K562 (cell line): ENCODE results near the gene STAT6. TPM values are rescaled to one million over a fixed set of nuclear protein-coding genes. Genes with fewer than 3 reads are reported as not detected.

ENCODE experiments used
- CBX3 ChIP-seq, 2 experiments: IDR thresholded peaks; 1 replicate in 1 of 2; 2 replicates in 1 of 2; pipeline ENCODE4 v1.6.1; 2012; ENCODE audit warnings: inconsistent platforms in 2 of 2, low read length in 2 of 2, borderline replicate concordance in 1 of 2, control low read depth in 1 of 2
- HDAC2 ChIP-seq: fragments of 450-650 bp; IDR thresholded peaks from 2 replicates; pipeline ENCODE4 v1.6.1; 2016; ENCODE audit warnings: mild to moderate bottlenecking
- KAT2B ChIP-seq: IDR thresholded peaks from one replicate; pipeline ENCODE4 v1.6.1; 2012; ENCODE audit warnings: low read depth, mild to moderate bottlenecking, control low read depth, inconsistent platforms, low read length, moderate library complexity
- NFYB ChIP-seq: IDR thresholded peaks from 2 replicates; pipeline ENCODE4 v1.6.1; 2011; ENCODE audit warnings: mild to moderate bottlenecking, moderate library complexity; ENCODE audit not compliant: insufficient read length; ENCODE audit errors: extremely low read depth
- POU5F1 ChIP-seq: fragments of 150-350 bp; IDR thresholded peaks from 2 replicates; pipeline ENCODE4 v1.6.1; 2014; ENCODE audit warnings: borderline replicate concordance, low read length, low read depth, mild to moderate bottlenecking; ENCODE audit not compliant: partially characterized antibody
- RBM25 ChIP-seq: fragments of 200-400 bp; formaldehyde crosslinking; IDR thresholded peaks from 2 replicates; pipeline ENCODE4 v1.6.1; 2018; ENCODE audit warnings: low read length, low read depth, moderate library complexity; ENCODE audit not compliant: severe bottlenecking
- RUNX1 ChIP-seq: sonication (generic); IDR thresholded peaks from 2 replicates; pipeline ENCODE4 v1.6.1; 2016; ENCODE audit warnings: antibody characterized with exemption, low read depth
- SMARCC2 ChIP-seq: fragments of 450-650 bp; IDR thresholded peaks from 2 replicates; pipeline ENCODE4 v1.6.1; 2017; ENCODE audit warnings: antibody characterized with exemption, moderate library complexity, mild to moderate bottlenecking, low read depth
- STAT5B ChIP-seq: fragments of 250-450 bp; sonication (Bioruptor Pico); IDR thresholded peaks from 2 replicates; pipeline ENCODE4 v1.8.0; 2021; ENCODE audit warnings: mild to moderate bottlenecking, inconsistent platforms
- ZC3H4 ChIP-seq: sonication (generic); formaldehyde crosslinking; IDR thresholded peaks from 2 replicates; pipeline ENCODE4 v1.9.0; 2021; ENCODE audit warnings: missing genetic modification reagents, borderline replicate concordance
- ZNF143 ChIP-seq: sonication (generic); formaldehyde crosslinking; IDR thresholded peaks from 2 replicates; pipeline ENCODE4 v1.9.0; 2022; ENCODE audit warnings: mild to moderate bottlenecking, missing genetic modification reagents
- ZNF146 ChIP-seq: IDR thresholded peaks from one replicate; pipeline ENCODE4 v1.6.1; 2018; ENCODE audit warnings: missing compliant biosample characterization; ENCODE audit not compliant: unreplicated experiment
- ZNF436 ChIP-seq: fragments of 250-450, 450-650 bp; sonication (Bioruptor Pico); formaldehyde crosslinking; IDR thresholded peaks from 2 replicates; pipeline ENCODE4 v1.7.0; 2020; ENCODE audit warnings: mild to moderate bottlenecking
- polyA plus RNA-seq, 8 experiments: library from polyadenylated mRNA; depleted of rRNA in 4 of 8; stranded (reverse) in 5 of 8; unstranded in 3 of 8; fragments of >200 nt; fragmentation: Nextera tagmentation in 2 of 8; fragmentation: Illumina TruSeq in 1 of 8; extraction: Ambion mirVana in 2 of 8; extraction: Trizol in 1 of 8; gene quantifications; 2 replicates each; pipeline versions ENCODE4 v1.2.1 to v1.2.3, GENCODE V29; 2011 to 2014; ENCODE audit warnings: inconsistent platforms in 1 of 8, missing spikeins in 1 of 8
- total RNA-seq, 7 experiments: library from RNA; depleted of rRNA in 6 of 7; stranded (reverse); fragments of >200 nt in 6 of 7; fragmentation: Illumina TruSeq in 2 of 7; extraction: Trizol in 2 of 7; gene quantifications; 2 replicates each; pipeline versions ENCODE4 v1.2.1 to v1.2.3, GENCODE V29; 2011 to 2021; ENCODE audit warnings: low replicate concordance in 1 of 7
- TF ChIP-seq, protein P1 (sequence below): fragments of 250-450 bp; sonication (Bioruptor Pico); IDR thresholded peaks from 2 replicates; pipeline ENCODE4 v1.5.0; 2021
- TF ChIP-seq, protein P2 (sequence below): fragments of 450-650 bp; IDR thresholded peaks from 2 replicates; pipeline ENCODE4 v1.7.1; 2018; ENCODE audit warnings: mild to moderate bottlenecking, low read depth; ENCODE audit not compliant: partially characterized antibody
- TF ChIP-seq, protein P3 (sequence below): sonication (generic); formaldehyde crosslinking; IDR thresholded peaks from 2 replicates; pipeline ENCODE4 v1.9.0; 2022; ENCODE audit warnings: mild to moderate bottlenecking, missing genetic modification reagents
- TF ChIP-seq, protein P4 (sequence below): fragments of 450-650 bp; conservative IDR thresholded peaks from 2 replicates; pipeline ENCODE4 v1.6.1; 2016; ENCODE audit warnings: missing genetic modification characterization, low read depth, mild to moderate bottlenecking, missing compliant biosample characterization, moderate library complexity
- TF ChIP-seq, protein P5 (sequence below): fragments of 250-450 bp; sonication (Bioruptor Pico); IDR thresholded peaks from 2 replicates; pipeline ENCODE4 v1.4.0; 2020; ENCODE audit warnings: mild to moderate bottlenecking, moderate library complexity

Gene STAT6
- total and polyA plus RNA-seq, 9 of the 15 experiments (the other 6 are each of a cell fraction or from before 2014, with no cell fraction given), result 2.4 to 49.5 (median 26.5) TPM

DNA sequence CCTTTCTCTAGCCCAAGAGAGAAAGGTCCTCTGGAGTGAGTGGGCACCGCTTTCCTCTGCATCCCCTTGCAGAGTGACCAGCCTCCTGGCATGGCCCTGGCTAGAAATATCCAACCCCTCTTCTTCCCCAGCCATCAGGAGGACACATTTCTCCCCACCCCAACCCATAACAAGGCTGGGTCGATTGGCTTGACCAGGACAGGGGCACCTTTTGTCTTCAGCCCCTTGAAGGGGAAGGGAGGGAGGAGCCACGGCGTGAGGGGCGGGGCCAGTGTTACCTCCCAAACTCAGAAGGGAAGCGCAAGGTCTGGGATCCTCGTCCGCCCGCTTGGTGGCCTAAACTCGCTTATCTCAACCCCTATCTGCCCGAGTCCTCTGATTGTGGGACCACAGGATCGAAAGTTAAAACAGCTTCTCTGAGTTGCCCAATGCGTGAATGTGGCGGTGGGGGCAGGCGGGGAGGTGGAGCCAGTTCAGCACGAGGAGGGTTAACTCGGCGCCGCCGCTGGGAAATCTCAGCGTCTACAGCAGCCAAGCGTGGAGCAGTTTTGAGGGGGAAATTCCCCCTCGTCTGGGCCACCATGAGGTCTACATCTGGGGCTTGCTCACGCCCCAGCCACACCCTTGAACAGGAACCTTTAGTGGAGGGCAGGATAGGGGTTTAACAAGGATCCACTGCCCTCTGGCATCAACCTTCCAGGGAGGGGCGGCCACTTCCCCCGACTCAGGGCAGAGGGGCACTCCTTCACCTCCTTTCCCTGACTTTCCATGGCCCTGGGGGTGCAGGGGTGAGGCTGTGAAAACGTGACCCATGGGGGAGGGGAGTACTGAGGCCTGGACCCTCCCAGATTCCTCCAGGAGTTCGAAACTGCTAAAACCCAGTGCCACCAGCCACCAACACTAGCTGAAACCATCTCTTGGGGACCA is 795 bp downstream of the STAT6 start (continued):
- TF ChIP-seq SMARCC2 (no peak), NFYB (no peak), POU5F1 (no peak), ZNF436 (CRISPR knock-in tag) (no peak), ZC3H4 (no peak; the same call in 1 of the 2 replicates), STAT5B (CRISPR knock-in tag) (no peak), ZNF143 (CRISPR knock-in tag) (no peak), ZNF146 (CRISPR knock-in tag) (no peak), RBM25 (no peak), RUNX1 (no peak; the same call in 1 of the 2 replicates), KAT2B (no peak), HDAC2 (0 out of 2 replicates have a peak, but pooled peaks have one; percentile 18), CBX3 (IDR thresholded peaks at IDR 0.05; ENCODE audit: borderline replicate concordance in 1 of 2, low read length in 2 of 2) (no peak)
- TF ChIP-seq, protein P1, sequence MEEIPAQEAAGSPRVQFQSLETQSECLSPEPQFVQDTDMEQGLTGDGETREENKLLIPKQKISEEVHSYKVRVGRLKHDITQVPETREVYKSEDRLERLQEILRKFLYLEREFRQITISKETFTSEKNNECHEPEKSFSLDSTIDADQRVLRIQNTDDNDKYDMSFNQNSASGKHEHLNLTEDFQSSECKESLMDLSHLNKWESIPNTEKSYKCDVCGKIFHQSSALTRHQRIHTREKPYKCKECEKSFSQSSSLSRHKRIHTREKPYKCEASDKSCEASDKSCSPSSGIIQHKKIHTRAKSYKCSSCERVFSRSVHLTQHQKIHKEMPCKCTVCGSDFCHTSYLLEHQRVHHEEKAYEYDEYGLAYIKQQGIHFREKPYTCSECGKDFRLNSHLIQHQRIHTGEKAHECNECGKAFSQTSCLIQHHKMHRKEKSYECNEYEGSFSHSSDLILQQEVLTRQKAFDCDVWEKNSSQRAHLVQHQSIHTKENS (CRISPR knock-in tag), result no peak
- TF ChIP-seq, protein P2, sequence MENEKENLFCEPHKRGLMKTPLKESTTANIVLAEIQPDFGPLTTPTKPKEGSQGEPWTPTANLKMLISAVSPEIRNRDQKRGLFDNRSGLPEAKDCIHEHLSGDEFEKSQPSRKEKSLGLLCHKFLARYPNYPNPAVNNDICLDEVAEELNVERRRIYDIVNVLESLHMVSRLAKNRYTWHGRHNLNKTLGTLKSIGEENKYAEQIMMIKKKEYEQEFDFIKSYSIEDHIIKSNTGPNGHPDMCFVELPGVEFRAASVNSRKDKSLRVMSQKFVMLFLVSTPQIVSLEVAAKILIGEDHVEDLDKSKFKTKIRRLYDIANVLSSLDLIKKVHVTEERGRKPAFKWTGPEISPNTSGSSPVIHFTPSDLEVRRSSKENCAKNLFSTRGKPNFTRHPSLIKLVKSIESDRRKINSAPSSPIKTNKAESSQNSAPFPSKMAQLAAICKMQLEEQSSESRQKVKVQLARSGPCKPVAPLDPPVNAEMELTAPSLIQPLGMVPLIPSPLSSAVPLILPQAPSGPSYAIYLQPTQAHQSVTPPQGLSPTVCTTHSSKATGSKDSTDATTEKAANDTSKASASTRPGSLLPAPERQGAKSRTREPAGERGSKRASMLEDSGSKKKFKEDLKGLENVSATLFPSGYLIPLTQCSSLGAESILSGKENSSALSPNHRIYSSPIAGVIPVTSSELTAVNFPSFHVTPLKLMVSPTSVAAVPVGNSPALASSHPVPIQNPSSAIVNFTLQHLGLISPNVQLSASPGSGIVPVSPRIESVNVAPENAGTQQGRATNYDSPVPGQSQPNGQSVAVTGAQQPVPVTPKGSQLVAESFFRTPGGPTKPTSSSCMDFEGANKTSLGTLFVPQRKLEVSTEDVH, result no peak
- TF ChIP-seq, protein P3, sequence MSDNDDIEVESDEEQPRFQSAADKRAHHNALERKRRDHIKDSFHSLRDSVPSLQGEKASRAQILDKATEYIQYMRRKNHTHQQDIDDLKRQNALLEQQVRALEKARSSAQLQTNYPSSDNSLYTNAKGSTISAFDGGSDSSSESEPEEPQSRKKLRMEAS, result peak; percentile 38; the same call in 1 of the 2 replicates
- TF ChIP-seq, protein P4, sequence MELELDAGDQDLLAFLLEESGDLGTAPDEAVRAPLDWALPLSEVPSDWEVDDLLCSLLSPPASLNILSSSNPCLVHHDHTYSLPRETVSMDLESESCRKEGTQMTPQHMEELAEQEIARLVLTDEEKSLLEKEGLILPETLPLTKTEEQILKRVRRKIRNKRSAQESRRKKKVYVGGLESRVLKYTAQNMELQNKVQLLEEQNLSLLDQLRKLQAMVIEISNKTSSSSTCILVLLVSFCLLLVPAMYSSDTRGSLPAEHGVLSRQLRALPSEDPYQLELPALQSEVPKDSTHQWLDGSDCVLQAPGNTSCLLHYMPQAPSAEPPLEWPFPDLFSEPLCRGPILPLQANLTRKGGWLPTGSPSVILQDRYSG (tag), result no peak
- TF ChIP-seq, protein P5, sequence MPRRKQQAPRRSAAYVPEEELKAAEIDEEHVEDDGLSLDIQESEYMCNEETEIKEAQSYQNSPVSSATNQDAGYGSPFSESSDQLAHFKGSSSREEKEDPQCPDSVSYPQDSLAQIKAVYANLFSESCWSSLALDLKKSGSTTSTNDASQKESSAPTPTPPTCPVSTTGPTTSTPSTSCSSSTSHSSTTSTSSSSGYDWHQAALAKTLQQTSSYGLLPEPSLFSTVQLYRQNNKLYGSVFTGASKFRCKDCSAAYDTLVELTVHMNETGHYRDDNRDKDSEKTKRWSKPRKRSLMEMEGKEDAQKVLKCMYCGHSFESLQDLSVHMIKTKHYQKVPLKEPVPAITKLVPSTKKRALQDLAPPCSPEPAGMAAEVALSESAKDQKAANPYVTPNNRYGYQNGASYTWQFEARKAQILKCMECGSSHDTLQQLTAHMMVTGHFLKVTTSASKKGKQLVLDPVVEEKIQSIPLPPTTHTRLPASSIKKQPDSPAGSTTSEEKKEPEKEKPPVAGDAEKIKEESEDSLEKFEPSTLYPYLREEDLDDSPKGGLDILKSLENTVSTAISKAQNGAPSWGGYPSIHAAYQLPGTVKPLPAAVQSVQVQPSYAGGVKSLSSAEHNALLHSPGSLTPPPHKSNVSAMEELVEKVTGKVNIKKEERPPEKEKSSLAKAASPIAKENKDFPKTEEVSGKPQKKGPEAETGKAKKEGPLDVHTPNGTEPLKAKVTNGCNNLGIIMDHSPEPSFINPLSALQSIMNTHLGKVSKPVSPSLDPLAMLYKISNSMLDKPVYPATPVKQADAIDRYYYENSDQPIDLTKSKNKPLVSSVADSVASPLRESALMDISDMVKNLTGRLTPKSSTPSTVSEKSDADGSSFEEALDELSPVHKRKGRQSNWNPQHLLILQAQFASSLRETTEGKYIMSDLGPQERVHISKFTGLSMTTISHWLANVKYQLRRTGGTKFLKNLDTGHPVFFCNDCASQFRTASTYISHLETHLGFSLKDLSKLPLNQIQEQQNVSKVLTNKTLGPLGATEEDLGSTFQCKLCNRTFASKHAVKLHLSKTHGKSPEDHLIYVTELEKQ (CRISPR knock-in tag), result no peak
